Thyroid gland (tissue), 4 donors: ENCODE measurements around the gene FLOT1. TPM values are rescaled to one million over a fixed set of nuclear protein-coding genes. Genes with fewer than 3 reads are reported as not detected.

Source experiments
- DNase-seq, 2 donors: peaks; one replicate each; pipeline ENCODE4 v3.0.0-alpha.2; 2019
- H3K27ac ChIP-seq, 3 donors: fragments of 200-600 bp; sonication (generic); 1 replicate in 2 of 3; 2 replicates in 1 of 3; pipeline ENCODE4 v1.5.1; 2016 to 2019; ENCODE audit warnings: mild to moderate bottlenecking in 1 of 3, moderate library complexity in 1 of 3
- H3K27me3 ChIP-seq: fragments of 200-600 bp; sonication (generic); one replicate; pipeline ENCODE4 v1.5.1; 2019
- H3K36me3 ChIP-seq, 2 donors: fragments of 200-600 bp; sonication (generic); one replicate each; pipeline ENCODE4 v1.5.1; 2016 to 2019
- H3K4me1 ChIP-seq, 2 donors: fragments of 200-600 bp; sonication (generic); one replicate each; pipeline ENCODE4 v1.5.1; 2017 to 2019
- H3K4me3 ChIP-seq, 3 donors: fragments of 200-600 bp; sonication (generic); replicated peaks in 1 of 3; 1 replicate in 2 of 3; 2 replicates in 1 of 3; pipeline ENCODE4 v1.5.1; 2016; ENCODE audit warnings: mild to moderate bottlenecking in 1 of 3
- H3K9me3 ChIP-seq: fragments of 200-600 bp; sonication (generic); one replicate; pipeline ENCODE4 v1.5.1; 2017
- POLR2A ChIP-seq, 2 donors: fragments of 450-650 bp; IDR thresholded peaks; one replicate each; pipeline ENCODE4 v1.6.1; 2017; ENCODE audit warnings: antibody characterized with exemption in 2 of 2, mild to moderate bottlenecking in 2 of 2, moderate library complexity in 1 of 2
- WGBS, 2 donors: methylation state at CpG; one replicate each; pipeline ENCODE4 v1.1.5; 2017; 5-methylcytosine and 5-hydroxymethylcytosine counted together
- intact Hi-C: fragments of 100-400 bp; cut with DNase I; formaldehyde crosslinking; loops from one replicate; pipeline ENCODE4 v1.15.1; 2023
- total RNA-seq, 4 donors: library from RNA; depleted of rRNA; stranded (reverse); fragments of >200 nt; gene quantifications; one replicate each; pipeline ENCODE4 v1.2.3, GENCODE V29; 2016
- TF ChIP-seq, protein P1 (sequence below), 6 experiments: fragments of 200-600 bp in 3 of 6; fragments of 450-650 bp in 3 of 6; sonication (generic) in 3 of 6; IDR thresholded peaks; one replicate each; pipeline ENCODE4 v1.5.1; 2016 to 2019; ENCODE audit warnings: antibody characterized with exemption in 6 of 6, mild to moderate bottlenecking in 2 of 6, inconsistent platforms in 1 of 6, moderate library complexity in 1 of 6

FLOT1 gene
- total RNA-seq, 4 donors from 2014 or later = 134 to 160 (median 144) TPM

DNA sequence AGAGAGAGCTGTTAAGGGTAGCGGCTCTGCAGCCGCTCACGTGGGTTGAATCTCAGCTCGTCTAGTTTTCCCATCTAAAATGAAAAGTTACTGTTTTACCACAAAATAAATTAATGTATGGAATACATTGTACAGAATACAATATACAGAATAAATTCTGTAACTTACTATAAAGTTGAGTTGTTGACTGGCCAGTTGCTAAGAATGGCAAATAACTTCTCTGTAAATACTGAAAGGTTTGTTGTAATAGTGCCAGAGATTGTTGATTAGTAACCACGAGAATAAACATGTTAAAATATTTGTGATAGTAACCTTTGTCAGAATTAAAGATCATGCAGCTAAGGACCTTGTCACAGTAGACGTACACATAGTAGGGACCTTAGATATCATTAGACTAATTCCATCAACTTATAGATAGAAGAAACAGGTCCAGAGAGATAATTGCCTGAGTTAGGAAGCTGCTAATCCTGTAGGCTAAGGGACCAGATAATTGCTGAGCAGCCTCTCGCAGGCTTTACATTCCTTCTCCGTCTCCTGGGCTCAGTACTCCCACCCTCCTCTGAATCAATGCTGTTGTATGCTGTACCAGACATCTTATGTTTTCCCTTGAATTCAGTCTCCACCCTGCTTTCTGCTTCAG is 51.2 kb downstream of the FLOT1 start:
- TF ChIP-seq, protein P1, sequence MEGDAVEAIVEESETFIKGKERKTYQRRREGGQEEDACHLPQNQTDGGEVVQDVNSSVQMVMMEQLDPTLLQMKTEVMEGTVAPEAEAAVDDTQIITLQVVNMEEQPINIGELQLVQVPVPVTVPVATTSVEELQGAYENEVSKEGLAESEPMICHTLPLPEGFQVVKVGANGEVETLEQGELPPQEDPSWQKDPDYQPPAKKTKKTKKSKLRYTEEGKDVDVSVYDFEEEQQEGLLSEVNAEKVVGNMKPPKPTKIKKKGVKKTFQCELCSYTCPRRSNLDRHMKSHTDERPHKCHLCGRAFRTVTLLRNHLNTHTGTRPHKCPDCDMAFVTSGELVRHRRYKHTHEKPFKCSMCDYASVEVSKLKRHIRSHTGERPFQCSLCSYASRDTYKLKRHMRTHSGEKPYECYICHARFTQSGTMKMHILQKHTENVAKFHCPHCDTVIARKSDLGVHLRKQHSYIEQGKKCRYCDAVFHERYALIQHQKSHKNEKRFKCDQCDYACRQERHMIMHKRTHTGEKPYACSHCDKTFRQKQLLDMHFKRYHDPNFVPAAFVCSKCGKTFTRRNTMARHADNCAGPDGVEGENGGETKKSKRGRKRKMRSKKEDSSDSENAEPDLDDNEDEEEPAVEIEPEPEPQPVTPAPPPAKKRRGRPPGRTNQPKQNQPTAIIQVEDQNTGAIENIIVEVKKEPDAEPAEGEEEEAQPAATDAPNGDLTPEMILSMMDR (IDR thresholded peaks at IDR 0.05) = no peak
- no peak for TF ChIP-seq POLR2A (IDR thresholded peaks at IDR 0.05)
- 25 to 28% methylated on average over 8 of the region's 8 CpGs for WGBS, 2 donors
- H3K36me3 ChIP-seq = no peaks in the 10 kb centered on the region
- no peak for DNase-seq
- H3K4me3 ChIP-seq = peak overlapping the region in 2 of 3 donors; percentile 35 to 53
- H3K27ac ChIP-seq = peak overlapping the region in 2 of 3 donors; percentile 49 to 80
- H3K9me3 ChIP-seq = no peaks in the 10 kb centered on the region
- H3K4me1 ChIP-seq = peaks cover 39 to 52% of the 10 kb centered on the region in 2 donors
- intact Hi-C loops = no loop called here
- H3K27me3 ChIP-seq = no peaks in the 10 kb centered on the region

DNA sequence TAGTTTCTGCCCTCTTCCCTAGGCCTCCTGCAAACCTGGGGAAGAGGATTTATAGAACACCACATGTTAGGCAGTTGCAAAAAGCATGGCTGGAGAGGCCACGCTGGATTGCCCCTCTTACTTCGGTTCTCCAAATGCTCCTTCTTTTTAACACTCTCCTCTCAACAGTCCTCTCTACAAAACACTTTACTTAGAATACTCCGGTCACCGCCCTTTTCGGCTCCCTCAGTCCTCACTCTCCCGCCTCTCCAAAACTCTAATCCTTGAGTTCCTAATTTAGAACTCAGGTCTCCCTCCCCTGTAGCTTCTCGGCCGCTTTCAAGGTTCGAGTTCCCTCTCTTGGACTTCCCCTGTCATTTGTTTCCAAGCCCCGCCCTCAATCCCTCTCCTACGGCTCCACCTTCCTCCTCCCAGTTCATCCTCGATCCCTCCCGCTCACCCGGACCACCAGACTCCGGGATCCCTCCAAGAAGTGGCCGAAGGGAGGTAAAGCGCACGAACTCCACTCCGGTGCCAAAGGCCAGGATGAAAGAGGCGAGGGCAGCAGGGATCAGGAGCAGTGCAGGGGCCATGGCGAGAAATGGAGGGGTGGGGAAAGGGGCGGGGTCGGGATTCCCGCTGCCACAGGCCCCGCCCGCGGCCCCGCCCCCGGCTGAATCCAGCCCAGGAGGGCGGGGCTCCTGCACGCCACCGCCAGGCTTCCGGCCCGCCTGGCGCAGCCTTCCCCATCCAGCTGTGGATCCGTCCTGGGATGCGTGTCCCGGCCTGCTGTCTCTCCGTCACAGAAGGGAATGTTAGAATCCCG is 51.9 kb downstream of the FLOT1 start, which contains the start of gene NRM:
Gene NRM (minus strand): TSS at position 582 of the 805 bp plus-strand sequence. CDS start 10 bp downstream, at position 572.
- H3K4me1 ChIP-seq = peaks cover 32 to 49% of the 10 kb centered on the region in 2 donors
- no peaks in the 10 kb centered on the region for H3K36me3 ChIP-seq
- peak; percentile 81 to 84 for DNase-seq
- 2% methylated on average over 34 to 35 of the region's 40 CpGs for WGBS, 2 donors
- H3K27ac ChIP-seq = peak within 1 kb of the TSS; percentile 50 to 80 (median 60)
- no peaks in the 10 kb centered on the region for H3K27me3 ChIP-seq
- no peaks in the 10 kb centered on the region for H3K9me3 ChIP-seq
- H3K4me3 ChIP-seq = peak within 1 kb of the TSS; percentile 35 to 62 (median 53)
- intact Hi-C loops = no loop called here
- TF ChIP-seq POLR2A (IDR thresholded peaks at IDR 0.05) = peak in 1 of 2 donors; percentile 61
- TF ChIP-seq, protein P1 (IDR thresholded peaks at IDR 0.05) = no peak

DNA sequence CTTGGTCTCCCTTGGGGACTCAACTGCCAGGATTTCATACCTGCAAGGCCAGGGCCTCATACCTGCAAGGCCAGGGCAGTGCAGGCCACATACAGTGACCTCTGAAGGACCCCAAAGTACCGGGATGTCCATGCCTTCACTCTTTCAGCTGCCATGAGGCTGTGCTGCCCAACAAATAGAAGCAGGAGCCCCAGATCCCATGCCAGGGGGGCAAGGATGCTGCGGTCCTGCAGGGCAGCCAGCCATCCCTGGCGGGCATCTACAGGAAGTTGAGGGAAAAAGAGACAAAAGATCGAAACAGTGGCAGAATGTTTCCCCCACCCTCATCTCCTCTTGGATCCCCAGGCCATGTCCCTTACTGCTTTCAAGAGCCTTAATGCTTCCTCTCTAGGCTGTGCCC is 52.5 kb downstream of the FLOT1 start:
- Histone ChIP-seq H3K27me3 (no peaks in the 10 kb centered on the region), H3K4me3 (peak overlapping the region in 1 of 3 donors; percentile 53), H3K36me3 (no peaks in the 10 kb centered on the region), H3K27ac (peak overlapping the region in 2 of 3 donors; percentile 60 to 80), H3K4me1 (peaks cover 29 to 47% of the 10 kb centered on the region in 2 donors), H3K9me3 (no peaks in the 10 kb centered on the region)
- intact Hi-C loops = no loop called here
- DNase-seq = no peak
- 44 to 46% methylated on average over 3 to 4 of the region's 4 CpGs for WGBS, 2 donors
- TF ChIP-seq, protein P1 (IDR thresholded peaks at IDR 0.05) = no peak
- no peak for TF ChIP-seq POLR2A (IDR thresholded peaks at IDR 0.05)

DNA sequence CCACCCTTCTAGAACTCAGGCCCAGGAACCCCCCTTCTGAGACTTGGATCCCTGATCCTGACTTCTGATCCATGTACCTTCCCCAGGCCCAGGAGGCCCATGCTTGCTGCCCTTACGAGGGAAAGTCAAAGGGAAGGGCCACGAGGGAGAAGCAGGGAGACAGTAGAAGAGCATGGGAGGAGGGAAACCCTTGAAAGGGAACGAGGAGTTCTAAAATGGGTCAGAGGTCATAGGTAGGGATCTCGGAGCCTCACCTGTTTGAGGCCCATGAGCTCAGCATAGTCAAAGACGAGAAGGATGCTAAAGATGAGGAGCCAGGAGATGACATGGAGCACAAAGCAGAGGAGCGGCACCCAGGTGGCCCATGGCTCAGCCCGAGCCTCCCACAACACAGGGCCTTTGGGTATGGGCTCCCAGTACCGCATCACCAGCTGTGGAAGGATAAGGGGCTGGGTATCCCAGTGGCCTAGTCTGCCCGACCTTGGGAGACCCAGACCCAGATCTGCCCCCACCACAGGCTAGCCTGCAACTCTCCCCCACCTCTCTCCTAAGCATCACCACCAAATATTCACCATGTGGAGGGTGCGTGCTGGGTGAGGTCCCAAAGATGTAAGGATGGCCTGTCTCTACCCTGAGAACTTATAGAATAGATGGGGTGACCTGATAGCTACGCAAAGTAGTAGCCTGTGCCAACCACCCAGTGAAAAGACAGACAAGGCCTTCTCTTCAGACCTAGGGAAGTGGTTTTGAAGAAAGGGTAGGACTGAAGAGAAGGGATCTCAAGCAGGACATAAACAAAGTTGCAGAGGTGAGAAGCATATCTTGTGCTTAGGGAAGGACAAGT is 53.2 kb downstream of the FLOT1 start:
- DNase-seq = no peak
- Histone ChIP-seq H3K27me3 (no peaks in the 10 kb centered on the region), H3K36me3 (no peaks in the 10 kb centered on the region), H3K4me3 (no peak overlapping the region), H3K9me3 (no peaks in the 10 kb centered on the region), H3K27ac (peak overlapping the region in 1 of 3 donors; percentile 98), H3K4me1 (peaks cover 28 to 40% of the 10 kb centered on the region in 2 donors)
- TF ChIP-seq, protein P1 (IDR thresholded peaks at IDR 0.05) = no peak
- no peak for TF ChIP-seq POLR2A (IDR thresholded peaks at IDR 0.05)
- intact Hi-C loops = no loop called here
- 87 to 88% methylated on average over 11 of the region's 11 CpGs for WGBS, 2 donors
